Measurements from ENCODE around the gene KIF1A.

KIF1A gene

DNA sequence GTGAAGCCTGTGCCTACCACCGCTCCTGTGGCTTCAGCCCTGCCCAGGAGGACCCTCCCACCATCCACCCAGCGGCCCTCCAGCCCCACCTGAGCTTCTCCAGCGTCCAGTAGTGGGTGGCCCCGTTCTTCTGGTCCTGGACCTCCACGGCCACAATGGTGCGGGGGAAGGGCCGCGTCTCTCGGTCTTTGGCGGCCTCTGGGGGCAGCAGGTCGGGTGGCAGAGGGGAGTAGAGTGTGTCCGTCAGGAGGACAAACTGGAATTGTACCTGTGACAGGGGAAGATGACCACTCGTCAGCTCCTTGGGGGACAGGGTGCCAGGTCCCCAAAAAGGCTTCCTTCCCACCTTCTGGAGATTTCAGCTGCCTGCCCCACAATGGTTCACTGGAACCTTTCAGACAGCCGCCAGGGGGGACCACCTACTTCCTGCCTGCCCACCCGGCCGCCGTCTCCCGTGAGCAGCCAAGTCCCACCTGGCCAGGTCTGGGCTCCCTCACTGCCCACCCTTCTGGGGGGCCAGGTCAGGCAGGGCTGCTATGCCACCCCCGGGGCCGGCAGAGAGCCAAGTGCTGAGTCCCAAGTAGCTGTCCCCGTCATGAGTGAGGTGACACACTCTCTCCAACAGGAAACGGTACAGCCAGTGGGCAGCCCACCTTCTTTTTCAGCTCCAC, 59.3 kb downstream of the KIF1A start:
- no peak for DNase-seq

DNA sequence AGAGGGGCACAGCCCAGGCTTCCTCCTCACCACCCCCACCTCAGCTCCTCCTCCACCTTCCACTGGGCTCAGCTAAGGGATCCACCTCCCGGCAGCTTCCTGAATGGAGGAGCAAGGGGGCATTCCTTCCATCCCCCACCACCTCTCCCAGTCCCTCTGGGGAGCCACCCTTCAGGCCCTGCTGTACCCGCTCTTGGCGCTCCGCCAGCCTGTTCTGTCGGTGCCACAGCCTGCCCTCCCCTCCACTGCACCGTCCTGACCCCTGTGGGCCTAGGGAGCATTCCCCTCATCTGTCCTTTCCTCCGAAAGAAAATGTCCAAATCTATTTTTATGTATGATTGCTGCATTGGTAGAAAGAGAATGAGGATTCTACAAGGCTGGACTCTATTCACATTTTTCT, 59.9 kb downstream of the KIF1A start:
- no peak for DNase-seq

DNA sequence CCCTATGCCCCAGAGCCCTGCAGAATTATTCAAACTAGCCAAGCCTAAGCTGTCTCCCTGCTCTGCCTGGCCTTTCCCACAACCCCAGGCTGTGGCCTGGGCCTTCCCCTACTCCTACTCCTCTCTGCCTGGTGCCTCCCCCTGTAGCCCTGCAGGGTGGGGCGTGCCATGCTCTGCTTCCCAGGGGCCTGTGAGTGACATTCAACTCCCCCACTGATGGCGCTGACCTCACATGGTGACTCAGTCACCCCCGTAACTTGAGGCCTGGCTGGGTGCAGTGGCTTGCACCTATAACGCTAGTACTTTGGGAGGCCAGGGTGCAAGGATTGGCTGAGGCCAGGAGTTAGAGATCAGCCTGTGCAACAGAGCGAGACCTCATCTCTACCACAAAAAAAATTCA, 60.6 kb downstream of the KIF1A start:
- no peak for DNase-seq

DNA sequence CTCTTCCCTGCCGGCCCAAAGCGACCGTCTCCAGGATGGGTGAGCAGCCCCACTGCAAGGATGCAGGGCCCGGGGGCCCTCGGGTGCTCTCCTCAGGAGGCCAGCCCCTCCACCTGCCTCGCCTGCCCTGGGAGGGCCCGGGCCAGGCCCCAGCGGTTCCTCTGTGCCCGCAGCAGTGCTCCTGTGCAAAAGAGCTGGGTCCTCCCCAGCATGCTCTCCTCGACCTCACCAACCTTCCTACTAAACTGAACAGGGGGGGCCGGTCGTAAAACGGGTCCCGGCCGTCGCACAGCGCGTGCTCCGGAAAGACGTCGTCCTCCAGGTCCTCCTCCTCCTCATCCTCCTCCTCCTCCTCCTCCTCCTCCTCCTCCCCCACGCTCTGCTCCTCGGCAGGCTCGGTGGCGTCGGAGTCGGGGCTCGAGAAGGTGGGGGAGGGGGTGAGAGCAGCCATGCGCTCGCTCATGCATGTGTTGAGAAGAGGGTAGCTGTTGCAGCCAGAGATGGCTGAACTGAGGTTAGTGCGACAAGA, 62.9 kb downstream of the KIF1A start:
- DNase-seq: no peak

DNA sequence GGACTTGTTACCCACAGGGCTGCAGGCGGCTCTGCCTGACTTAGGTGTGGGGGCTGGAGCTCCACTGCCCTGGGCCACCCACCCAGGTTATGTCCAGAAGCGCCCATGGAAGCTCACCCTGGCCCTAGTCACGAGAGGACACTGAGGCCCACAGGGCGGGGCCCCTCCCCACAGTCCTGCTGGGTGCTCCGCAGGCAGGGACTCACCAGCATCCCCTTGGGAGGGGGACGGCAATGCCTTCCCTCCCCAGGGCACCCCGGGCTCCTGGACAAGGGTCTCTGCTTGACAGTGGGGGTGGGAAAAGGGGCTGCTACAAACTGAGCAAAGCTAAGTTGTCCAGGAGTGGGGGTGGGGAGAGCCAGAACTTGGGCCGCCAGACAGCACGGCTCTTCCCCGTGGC, 67.8 kb downstream of the KIF1A start:
- no peak for DNase-seq

DNA sequence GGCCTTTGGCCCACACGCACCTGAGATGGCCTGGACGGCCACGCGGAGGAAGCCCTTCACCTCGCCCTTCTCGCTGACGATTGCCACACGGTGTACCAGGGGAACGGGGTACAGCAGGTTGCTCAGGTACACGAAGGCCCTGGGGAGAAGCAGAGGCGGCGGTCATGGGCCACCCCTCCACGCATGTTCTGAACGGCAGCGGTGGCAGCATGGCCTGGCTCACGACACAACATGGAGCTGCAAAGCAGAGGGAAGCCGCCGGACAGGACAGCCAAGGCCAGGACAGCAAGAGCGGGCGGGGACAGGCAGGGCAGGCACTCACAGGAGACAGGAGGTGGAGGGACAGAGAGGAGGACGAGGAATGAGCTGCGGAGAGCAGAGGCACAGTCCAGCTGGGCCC, 69.6 kb downstream of the KIF1A start:
- no peak for DNase-seq

DNA sequence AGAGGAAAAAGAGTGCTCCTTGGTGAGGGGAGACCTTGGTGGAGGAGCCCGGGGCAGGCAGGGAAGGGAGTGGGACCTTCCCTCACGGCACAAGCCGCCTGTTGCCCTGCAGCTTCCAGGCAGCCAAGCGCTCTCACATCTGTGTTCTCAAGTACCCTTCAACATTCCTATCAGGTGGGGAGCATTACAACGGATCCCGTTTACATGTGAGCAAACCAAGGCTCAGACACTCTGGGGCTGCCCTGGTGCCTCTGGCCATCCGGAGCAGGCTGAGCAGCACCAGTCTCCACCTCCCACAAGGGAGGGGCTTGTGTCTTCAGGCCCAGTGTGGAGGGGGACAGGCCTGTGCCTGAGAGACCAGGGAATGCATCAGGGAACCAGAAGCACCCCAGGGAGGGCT, 70.5 kb downstream of the KIF1A start:
- no peak for DNase-seq

DNA sequence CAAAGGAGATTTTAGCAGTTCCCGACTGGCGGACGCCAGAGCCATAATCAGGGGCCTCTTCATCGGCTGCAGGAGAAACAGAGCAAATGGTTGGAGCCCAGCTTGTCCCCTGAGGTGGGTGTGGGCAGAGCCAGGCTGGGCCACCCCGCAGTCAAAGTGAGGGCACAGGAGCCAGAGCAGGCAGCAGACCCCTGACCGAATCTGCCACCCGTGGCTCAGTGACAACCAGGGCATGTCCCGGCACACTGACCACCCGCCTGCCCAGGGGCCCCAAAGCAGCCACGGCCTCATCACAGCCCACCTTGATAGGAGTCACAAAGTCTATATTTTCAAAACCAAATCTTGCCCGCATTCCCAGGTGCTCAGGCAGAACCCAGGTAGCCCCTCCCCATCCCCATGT, 72.8 kb downstream of the KIF1A start:
- no peak for DNase-seq

DNA sequence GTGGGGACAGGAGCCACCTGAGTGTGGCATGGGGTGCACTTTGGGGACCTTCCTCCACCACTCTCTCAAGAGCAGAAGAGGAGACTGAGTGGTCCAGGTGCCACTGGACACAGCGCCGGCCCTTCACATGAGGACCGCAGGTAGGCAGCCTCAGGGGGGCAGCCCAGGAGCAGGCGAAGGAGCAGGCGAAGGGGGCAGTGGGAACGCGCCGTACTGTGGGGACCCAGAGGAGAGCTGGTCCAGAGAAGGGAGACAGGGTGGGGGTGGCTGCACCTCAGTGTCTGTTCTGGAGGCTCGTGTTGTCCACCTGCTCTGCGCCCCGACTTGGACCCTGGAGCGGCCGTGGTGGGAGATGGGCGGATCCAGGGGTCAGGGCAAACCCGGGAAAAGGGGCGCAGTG, 73.3 kb downstream of the KIF1A start:
- DNase-seq: no peak

DNA sequence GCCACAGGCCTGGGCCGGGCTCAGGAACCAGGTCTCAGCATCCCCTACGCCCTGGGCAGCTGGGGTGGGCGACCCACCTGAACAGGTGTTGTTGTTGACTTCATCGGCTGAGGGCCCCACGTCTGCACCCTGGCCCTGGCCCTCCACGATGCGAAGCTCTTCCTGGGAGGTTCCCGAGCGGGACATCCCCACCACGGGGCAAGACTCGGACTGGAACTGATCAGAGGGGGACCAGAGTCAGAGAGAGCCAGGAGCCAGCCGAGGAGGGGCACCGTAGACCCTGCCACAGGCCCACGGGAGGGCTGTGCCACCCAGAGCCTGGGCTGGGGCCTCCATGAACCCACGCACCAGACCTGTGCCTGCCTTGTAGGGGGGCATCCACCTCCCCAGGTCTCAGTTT, 74.1 kb downstream of the KIF1A start:
- no peak for DNase-seq

DNA sequence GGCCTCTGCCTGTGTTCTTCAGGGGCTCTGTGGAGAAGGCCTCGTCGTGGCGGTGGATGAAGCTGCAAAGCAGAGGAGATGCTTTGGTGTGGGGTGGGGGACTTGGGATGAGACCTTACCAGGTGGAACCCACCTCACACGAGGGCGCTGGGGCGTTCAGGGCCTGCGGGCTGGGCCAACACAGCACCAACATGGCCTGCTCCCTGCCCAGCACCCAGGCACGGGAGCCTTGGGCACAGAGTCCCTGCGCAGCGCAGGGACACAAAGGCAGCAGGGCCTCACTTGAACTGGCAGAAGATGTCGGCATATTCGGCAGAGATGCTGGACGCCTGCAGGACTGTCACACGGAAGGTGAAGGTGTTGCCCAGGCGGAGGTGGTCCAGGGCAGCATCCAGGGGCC, 74.6 kb downstream of the KIF1A start:
- no peak for DNase-seq

DNA sequence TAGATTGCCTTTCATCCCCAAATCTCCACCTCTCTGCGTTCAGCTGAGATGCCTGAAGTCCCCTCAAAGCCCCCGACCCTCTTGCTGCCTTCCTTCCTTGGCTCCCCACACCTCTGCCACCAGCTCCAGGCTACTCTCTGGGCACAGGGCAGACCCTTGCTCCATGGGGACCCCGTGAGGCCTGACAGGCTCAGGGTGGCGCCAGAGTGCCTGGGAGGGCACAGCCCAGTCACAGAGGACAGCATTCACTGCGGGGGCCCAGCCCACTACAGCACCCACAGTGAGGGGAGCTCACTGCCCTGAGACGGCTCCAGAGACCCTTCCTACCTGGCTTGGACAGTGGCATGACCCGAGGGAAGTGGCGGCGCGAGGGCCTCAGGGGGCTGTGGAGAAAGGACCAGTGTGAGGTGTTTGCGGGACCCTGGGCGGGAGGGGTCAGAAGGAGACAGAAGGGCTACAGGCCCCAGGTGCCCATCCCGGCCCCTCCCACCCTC, 77.4 kb downstream of the KIF1A start:
- DNase-seq: no peak

DNA sequence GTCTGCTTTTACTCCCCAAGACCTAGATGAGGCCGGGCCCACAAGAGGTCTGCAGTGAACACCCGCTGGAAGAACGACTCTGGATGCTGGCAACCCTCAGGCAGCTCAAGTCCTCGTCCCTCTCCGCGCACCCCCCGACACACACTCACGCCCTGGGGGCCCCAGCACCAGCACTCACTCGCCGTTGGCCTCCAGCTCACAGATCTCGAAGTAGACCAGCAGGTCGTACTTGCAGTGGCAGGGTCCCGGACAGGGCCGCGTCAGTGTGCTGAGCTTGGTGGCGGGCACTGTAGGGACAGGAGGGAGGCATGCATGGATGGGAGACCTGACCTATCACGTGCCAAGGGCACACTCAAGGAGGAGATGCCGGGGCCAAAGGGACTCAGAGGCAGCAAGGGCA, 78.9 kb downstream of the KIF1A start:
- DNase-seq: no peak

DNA sequence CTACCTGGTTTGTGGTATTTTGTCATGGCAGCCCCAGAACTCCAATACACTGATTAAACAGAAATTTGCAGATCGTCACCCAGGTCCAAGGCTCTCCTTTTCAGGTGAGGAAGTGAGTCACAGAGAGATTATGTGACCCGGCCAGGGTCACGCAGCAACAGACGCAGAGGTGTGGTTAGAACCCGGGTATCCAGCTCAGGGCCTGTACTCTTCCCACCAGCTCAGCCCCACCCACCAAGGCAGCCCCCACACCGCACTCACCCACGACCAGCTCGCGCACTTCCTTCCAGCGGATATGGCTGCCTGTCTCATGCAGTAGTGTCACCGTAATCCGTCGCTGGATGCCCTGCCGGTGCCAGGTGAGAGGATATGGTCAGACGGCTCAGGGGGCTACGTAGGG, 80.2 kb downstream of the KIF1A start:
- DNase-seq: no peak

DNA sequence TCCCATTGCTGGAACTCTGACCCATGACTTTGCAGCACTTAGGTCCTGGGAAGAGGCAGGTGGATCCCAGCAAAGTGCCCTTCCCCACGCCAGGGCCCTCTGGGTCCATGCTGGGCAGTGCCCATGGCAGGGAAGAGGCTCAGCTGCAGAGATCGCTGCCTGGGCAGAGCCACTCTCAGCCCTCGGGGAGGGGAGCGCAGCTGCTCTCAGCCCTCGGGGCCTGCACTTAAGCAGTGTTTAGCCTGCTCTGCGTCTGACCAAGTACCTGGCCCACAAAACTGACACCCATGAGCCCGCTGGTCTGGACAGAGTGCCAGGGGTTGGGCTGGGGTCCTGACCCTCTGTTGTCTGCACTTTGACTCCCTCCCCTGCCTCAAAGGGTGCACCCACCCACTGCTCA, 82.1 kb downstream of the KIF1A start:
- no peak for DNase-seq

DNA sequence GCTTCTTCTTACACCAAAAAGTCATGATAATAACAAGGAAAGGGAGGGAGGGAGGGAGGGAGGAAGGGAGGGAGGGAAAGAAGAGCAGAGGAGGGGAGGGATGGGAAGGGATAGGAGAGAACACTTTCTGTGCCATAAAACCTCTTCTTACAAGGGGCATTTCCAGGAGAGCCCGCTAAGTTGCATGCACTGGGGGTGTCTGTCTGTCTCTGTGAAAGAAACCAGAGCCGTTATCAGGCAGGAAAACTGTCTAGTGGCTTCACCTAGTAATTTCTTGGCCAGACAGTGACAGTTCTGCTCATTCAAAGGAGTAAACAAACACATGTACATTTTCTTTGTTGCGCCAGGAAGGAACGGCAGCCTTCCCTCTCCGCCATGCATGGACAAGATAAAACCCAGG, 82.5 kb downstream of the KIF1A start:
- no peak for DNase-seq

DNA sequence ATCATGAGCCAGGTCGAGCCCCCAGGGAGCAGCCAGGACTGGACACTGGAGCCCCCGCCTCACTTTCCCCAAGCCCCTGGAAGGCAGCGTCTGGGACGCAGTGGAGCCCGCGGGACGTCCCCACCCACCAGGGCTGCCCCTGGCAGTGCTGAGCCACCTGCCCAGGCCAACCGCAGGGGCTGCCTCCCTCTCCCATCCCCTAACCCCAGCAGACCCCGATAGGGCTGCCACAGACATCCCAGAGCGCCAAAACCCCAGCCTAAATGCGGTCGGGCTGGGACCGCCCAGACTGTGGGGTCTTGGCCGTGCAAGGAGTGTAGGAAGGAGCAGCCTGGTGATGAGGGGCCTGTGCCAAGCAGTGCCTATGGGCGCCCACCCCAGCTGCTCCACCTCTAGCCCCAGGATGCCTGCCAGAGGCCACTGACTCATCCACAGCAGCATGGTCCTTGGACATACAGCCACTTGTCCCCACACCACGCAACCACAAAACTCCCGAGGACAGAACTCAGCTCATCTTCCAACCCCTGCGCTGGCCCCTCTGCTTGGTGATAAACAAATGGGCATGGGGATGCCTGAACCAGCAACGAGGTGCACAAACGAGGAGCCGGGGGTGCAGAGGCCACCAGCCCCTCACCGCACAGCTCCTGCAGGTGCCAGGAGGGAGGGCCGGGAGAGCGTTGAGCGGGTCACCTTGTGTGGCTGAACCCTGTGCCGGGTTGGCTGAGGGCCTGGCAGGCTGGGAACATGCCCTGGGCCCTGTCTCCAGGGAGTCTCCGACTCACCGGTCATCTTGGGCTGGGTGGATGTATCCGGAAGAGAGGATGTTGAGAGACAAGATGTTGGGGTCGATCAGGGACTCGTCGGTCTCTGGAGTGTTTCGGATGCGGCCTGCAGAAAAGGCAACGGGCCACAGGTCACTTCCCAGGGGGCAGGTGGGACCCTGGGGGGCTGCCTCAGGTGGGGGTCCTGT, 83.5 kb downstream of the KIF1A start:
- DNase-seq: no peak

DNA sequence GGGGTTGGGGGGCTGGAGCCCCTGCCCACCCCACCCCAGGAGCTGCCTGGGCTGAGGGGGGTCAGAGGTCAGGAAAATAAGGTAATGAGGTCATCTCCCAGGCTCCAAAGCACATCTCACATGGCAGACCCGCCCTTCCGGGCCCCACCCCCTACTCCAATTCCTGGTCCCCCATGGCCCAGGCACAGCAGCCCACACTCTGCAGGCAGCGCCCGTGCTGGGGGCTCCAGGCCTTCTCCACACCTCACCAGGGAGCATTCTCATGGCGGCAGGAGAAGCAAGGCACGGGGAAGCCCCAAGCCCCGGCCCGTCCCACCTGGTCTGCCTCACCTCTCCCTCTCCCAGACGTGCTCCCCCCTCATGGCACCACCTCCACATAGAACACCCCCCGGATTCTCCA, 84.5 kb downstream of the KIF1A start:
- no peak for DNase-seq

DNA sequence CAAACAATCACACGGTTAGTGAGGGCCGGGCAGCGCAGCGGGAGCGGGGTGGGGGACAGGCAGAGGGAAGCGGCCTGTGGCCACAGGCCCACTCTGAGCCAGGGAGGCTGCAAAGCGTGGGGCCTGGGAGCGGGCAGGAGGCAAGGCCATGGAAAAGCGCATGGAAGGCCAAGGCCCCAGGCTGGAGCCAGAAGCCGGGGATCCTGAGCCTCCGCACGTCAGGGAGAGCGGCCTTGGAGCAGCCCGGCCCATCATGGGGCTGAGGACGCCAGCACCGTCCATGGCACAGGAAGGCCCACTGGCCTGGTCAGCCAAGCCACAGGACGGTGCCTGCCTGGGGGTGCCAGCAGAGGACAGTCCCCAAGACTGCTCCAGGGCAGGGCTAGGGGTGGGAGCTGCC, 85.3 kb downstream of the KIF1A start:
- DNase-seq: no peak

DNA sequence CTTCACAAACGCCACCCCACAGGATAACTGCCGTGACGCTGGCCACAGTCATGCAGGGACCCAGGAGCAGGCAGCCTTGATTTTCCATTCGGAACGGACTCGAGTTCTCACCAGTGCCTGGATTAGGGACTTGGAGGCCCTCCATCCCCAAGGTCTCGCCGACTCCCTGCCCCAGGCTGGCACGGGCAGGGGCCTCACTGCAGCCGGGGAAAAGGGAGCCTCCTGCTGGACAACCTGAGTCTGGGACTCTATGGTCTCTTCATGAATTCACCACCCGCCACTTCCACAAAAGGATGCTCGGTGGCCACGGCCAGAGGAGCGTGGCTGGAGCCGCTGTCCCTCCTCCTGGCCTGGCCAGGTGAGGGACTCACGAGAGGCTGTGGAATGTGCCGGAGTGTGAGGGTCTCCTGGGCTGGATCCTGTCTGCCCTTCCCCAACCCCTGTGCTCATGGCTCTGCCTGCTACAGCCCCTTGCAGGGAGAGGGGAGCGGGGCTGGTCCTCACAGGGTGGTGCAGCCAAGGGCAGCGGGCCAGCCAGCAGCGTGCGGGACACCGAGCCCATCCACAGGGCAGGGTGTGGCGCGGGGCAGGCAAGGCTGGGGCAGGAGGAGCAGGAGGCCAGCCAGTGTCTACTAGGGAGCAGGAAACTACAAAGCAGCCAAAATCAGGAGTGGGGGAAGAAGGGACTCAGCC, 86.1 kb downstream of the KIF1A start:
- no peak for DNase-seq

DNA sequence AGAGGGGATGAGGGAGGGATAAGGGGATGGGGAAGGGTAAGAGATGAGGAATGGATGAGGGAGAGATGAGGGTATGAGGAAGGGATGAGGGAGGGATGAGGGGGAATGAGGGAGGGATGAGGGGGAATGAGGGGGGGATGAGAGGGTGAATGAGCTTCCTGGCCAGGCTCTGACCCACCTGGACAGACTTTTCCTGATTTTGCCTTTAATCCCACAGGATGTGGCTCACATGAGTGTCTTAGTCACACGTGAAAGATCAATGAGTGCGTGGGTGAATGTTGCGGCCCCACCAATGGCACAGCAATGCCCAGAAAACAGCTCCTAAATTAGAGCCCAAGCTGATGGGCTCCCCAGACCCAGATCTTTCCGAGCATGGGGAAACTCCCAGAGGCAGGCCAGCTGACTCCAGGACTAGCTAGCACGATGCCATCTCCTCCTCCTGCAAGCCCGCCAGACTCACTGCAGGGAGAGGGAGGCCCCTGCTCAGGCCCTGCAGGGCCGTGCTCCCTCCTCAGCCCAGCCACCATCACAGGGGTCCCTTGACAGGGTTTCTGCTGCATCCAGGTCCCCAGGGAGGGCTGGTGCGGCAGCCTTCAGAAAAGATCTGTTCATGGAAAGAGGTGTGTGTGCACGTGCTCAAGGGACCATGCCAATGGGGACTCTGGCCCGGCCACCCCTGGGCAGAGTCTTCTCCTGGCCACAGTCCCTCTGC, 87.0 kb downstream of the KIF1A start:
- no peak for DNase-seq

DNA sequence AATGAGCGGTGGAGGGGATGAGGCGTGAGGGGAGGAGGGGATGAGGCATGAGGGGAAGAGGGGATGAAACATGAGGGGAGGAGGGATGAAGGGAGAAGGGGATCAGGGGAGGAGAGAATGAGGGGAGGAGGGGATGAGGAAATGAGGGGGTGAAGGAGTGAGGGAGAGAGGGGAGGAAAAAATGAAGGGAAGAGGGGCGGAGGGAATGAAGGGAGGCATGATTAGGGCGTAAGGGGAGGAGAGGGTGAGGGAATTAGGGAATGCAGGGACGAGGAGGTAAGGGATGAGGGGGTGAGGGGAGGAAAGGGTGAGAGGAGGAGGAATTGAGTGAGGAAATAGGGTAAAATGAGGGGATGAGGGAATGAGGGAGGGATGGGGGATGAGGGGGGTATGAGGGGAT, 87.8 kb downstream of the KIF1A start:
- no peak for DNase-seq

DNA sequence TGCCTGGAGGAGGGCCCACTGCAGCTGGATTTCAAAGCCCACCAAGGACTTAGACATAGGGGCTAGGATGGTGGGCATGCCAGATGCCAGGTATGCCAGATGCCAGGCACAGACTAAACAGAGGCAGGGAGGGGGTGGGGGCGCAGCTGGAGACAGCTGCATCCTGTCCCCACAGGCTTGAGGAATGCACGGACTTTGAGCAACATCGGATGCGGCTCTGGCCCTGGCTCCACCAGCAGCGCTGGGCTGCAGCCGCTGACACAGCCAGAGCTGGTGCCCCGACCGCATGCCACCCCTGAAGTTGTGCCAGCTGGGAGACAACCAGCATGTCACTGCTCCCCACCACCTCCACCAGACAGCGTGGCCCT, 88.9 kb downstream of the KIF1A start:
- no peak for DNase-seq
